Measurements from ENCODE around the gene GPR119. TPM values are rescaled to one million over a fixed set of nuclear protein-coding genes. Genes with fewer than 3 reads are reported as not detected.
"Not testable (repeated sequence)": the region's sequence is repeated elsewhere in the genome, so short reads cannot be mapped to it uniquely, and the experiment has no call there.

Gene GPR119
- total RNA-seq, 2 donors from 2014 or later = not detected

- Histone ChIP-seq H3K4me1 (no peaks in the 10 kb centered on the region), H3K27ac (peak within 1 kb of the TSS; percentile 19 to 47)
Observed at GRCh38 chrX:130339408-130340222, 45.9 kb downstream of the GPR119 start, which contains the start of gene SLC25A14. SLC25A14 (plus strand) TSS chrX:130339919; CDS start chrX:130340279, 360 bp downstream.

GRCh38 chrX:130338869-130339268 is 46.6 kb downstream of the GPR119 start:
- H3K4me3 ChIP-seq = peak overlapping the region; percentile 56 to 63
- H3K4me1 ChIP-seq; DNase-seq (ENCODE audit: low spot score); H3K27me3 ChIP-seq; H3K36me3 ChIP-seq; H3K27ac ChIP-seq; H3K9me3 ChIP-seq: not testable (repeated sequence)

More at GRCh38 chrX:130339408-130340222, 45.9 kb downstream of the GPR119 start, which contains the start of gene SLC25A14:
- Histone ChIP-seq H3K27me3 (no peaks in the 10 kb centered on the region), H3K4me3 (peak within 1 kb of the TSS; percentile 56 to 63), H3K9me3 (no peaks in the 10 kb centered on the region), H3K36me3 (no peaks in the 10 kb centered on the region)
- no peak for TF ChIP-seq CTCF (IDR thresholded peaks at IDR 0.05)
- DNase-seq (ENCODE audit: low spot score) = peak; percentile 67

- no peak for DNase-seq (ENCODE audit: low spot score)
- Histone ChIP-seq H3K9me3 (no peaks in the 10 kb centered on the region), H3K4me3 (no peak overlapping the region), H3K4me1 (no peaks in the 10 kb centered on the region), H3K36me3 (no peaks in the 10 kb centered on the region), H3K27me3 (no peaks in the 10 kb centered on the region), H3K27ac (no peak overlapping the region)
- no peak for TF ChIP-seq CTCF (IDR thresholded peaks at IDR 0.05)
Observed at GRCh38 chrX:130336531-130336930, 48.9 kb downstream of the GPR119 start.

Other genes with a start within 250 kb of the GPR119 start
- gene AIFM1, start 219.8 kb downstream of the GPR119 start, total RNA-seq = 10 to 100 TPM; 35.6 to 86.9 TPM
- gene RAB33A, start 213.7 kb downstream of the GPR119 start, total RNA-seq = 10 to 100 TPM in 1 of 2 donors, 1 to 10 TPM in 1; 8.3 to 13.4 TPM
- 1 to 10 TPM; 2.3 to 2.5 TPM for gene ZNF280C, start 116.8 kb downstream of the GPR119 start, total RNA-seq
- 1 to 10 TPM; 3.4 to 8.2 TPM for gene SLC25A14, start 45.8 kb downstream of the GPR119 start, total RNA-seq
- 10 to 100 TPM in 1 of 2 donors, 1 to 10 TPM in 1; 8.0 to 15.8 TPM for gene RBMX2, start 16.3 kb upstream of the GPR119 start, total RNA-seq

Measured in right atrium auricular region (tissue), 2 donors.